ENCODE data around the gene MACIR.

Gene MACIR

DNA sequence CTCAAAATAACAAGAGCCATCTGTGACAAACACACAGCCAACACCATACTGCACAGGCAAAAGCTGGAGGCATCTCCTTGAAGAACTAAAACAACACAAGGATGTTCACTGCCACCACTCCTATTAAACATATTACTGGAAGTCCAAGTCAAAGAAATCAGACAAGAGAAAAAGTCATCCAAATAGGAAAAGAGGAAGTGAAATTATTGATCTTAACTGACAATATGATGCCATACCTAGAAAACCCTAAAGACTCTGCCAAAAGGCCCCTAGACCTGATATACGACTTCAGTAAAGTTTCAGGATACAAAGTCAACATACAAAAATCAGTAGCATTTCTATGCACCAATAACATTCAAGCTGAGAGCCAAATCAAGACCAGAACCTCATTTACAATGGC, 30.0 kb upstream of the MACIR start:
- no peak for DNase-seq (ENCODE audit: low read depth)
- TF ChIP-seq, protein P1, sequence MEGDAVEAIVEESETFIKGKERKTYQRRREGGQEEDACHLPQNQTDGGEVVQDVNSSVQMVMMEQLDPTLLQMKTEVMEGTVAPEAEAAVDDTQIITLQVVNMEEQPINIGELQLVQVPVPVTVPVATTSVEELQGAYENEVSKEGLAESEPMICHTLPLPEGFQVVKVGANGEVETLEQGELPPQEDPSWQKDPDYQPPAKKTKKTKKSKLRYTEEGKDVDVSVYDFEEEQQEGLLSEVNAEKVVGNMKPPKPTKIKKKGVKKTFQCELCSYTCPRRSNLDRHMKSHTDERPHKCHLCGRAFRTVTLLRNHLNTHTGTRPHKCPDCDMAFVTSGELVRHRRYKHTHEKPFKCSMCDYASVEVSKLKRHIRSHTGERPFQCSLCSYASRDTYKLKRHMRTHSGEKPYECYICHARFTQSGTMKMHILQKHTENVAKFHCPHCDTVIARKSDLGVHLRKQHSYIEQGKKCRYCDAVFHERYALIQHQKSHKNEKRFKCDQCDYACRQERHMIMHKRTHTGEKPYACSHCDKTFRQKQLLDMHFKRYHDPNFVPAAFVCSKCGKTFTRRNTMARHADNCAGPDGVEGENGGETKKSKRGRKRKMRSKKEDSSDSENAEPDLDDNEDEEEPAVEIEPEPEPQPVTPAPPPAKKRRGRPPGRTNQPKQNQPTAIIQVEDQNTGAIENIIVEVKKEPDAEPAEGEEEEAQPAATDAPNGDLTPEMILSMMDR (conservative IDR thresholded peaks at IDR 0.05; ENCODE audit: low read depth, low read length) = no peak
- H3K4me3 ChIP-seq (ENCODE audit: low read depth, low read length) = no peak overlapping the region

DNA sequence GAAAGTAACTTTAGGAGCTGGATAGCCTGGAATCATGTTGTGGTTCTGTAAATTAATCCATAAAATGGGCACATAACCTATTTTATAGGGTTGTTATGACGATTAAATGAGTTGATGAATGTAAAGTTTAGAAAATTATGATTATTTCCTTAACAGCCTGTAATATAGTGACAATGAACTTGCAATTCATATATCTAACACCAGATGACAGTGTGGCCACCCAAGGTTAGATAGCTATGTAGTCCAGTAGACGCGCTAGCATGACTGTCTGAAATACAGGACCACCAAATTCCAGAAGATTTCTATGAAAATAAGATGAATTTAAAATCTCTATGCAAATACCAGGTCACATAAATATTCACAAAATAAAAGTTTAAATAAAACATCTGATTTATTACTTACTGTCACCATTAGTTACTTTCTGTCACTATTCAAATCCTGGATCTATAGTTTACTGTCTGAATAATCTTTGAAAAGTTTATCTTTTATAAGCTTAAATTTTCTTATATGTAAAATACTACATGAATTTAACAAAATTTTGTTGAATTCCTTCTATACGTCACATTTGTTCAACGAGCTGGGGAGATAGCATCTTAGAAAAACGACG, 26.1 kb upstream of the MACIR start:
- peak; percentile 79 for DNase-seq (ENCODE audit: low read depth)
- TF ChIP-seq, protein P1 (conservative IDR thresholded peaks at IDR 0.05; ENCODE audit: low read depth, low read length) = peak; percentile 86
- H3K4me3 ChIP-seq (ENCODE audit: low read depth, low read length) = no peak overlapping the region

DNA sequence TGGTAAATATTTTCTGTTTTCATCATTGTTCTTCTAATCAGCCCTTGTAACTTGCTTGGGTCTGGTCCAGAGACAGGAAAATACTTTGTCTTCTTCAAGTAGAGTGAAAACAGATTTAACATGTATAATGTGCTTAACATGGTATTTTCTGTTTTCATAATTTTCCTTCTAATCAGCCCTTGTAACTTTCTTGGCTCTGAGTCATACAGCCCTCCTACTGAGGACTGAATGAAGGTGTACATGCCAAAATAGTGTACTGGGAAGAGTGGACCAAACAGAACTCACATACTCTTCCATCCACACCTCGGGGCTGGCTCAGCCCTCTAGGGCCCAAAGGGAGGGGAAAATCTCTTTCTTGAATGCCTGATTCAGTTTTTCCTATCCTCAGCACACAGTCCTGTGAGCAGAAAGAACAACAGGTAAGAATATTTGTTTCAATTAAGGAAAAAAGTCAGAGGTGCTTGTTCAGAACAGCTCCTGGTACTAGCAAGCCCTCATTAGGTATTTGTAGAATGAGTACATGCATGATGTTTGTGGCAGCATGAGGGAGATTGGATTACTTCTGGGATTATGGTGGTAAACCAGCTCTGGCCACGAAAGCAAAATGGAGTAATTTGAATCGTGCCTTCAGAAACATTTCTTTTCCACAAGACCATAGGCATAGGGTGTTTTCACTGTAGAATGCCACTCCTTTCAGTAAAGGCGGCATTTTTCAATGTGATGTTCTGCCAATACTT, 24.2 kb upstream of the MACIR start:
- TF ChIP-seq, protein P1 (conservative IDR thresholded peaks at IDR 0.05; ENCODE audit: low read depth, low read length) = no peak
- DNase-seq (ENCODE audit: low read depth) = peak; percentile 82
- H3K4me3 ChIP-seq (ENCODE audit: low read depth, low read length) = no peak overlapping the region

DNA sequence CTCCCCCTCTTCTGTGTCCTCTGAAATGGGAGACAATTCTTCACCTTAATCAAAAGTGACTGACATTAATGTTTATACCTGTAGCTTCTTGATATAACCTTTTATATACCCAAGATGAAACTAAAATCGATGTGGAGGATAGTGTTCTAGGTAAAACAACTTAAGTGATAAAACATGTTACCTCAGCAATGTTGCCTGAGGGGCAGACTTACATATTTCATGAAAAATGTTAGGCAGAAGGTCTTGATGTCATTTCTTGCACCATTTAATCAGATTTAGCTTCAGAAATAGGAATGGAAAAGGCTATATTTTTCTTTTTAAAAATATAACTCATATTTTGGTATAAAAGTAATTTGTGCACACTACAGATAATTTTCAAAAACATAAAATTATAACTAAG, 22.7 kb upstream of the MACIR start:
- TF ChIP-seq, protein P1 (conservative IDR thresholded peaks at IDR 0.05; ENCODE audit: low read depth, low read length) = no peak
- no peak overlapping the region for H3K4me3 ChIP-seq (ENCODE audit: low read depth, low read length)
- no peak for DNase-seq (ENCODE audit: low read depth)

DNA sequence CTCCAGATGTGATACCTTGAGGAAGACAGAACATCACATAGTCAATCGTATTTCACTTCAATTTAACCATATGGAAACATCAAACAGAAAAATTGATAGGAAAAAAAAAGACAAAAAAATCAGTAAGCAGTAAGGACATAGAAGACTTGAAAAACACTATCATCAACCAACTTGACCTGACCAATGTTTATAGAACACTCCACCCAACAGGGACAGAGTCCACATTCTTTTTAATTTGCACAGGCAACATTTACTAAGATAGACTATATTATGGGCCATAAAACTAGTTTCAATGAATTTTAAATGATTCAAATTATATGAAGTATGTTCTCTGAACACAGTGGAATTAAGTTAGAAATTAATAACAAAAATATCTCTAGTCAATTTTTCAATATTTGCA, 20.8 kb upstream of the MACIR start:
- no peak for DNase-seq (ENCODE audit: low read depth)
- H3K4me3 ChIP-seq (ENCODE audit: low read depth, low read length) = no peak overlapping the region
- TF ChIP-seq, protein P1 (conservative IDR thresholded peaks at IDR 0.05; ENCODE audit: low read depth, low read length) = no peak

DNA sequence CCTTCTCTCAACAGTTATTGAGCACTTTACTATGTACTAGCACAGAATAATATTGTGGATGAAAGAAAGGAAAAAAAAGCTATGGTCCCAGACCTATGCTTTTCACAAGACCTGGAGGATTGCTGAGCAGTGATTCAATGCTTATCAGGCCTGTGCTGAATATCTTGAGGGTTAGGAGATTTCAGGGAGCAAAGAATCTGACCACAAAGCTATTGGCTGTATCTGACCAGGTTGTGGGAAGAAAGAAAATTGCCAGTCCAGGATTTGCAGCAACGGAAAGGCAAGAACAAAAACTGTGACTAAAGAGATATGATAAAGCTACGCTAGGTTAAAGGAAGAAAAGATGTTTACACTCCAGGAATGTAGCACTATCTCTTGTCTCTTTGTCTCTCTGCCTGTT, 14.9 kb upstream of the MACIR start:
- H3K4me3 ChIP-seq (ENCODE audit: low read depth, low read length) = no peak overlapping the region
- DNase-seq (ENCODE audit: low read depth) = peak; percentile 83
- TF ChIP-seq, protein P1 (conservative IDR thresholded peaks at IDR 0.05; ENCODE audit: low read depth, low read length) = no peak

DNA sequence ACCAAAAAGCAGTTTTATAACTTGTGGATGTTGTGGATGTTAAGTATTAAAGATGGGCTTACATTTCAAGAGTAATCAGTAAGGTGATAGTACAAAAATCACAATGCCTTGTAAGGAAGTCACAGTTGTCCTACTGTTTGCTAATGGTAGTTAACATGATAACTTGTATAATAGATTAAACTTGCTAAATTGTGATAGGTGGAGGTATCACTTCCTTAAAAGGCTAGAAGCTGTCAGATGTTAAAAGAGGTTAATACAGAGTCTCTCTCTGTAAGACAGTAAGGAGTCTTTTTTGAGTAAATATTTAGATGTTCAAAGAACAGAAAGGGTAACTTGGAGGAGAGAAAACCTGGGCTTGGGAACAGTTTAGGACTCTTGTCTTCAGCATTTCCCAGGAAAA, 14.2 kb upstream of the MACIR start:
- TF ChIP-seq, protein P1 (conservative IDR thresholded peaks at IDR 0.05; ENCODE audit: low read depth, low read length) = no peak
- no peak overlapping the region for H3K4me3 ChIP-seq (ENCODE audit: low read depth, low read length)
- DNase-seq (ENCODE audit: low read depth) = peak; percentile 18
